IMR-90 (cell line): ENCODE results near the gene GPC6.

ENCODE experiments used
- CTCF ChIP-seq: conservative IDR thresholded peaks from 2 replicates; pipeline ENCODE4 v1.5.1; 2012; ENCODE audit warnings: mild to moderate bottlenecking, low read depth, low read length, improper control_type of control experiment
- POLR2A ChIP-seq: IDR thresholded peaks from 2 replicates; pipeline ENCODE4 v1.6.1; 2012; ENCODE audit warnings: mild to moderate bottlenecking, low read depth, low read length
- RAD21 ChIP-seq: IDR thresholded peaks from 2 replicates; pipeline ENCODE4 v1.6.1; 2012; ENCODE audit warnings: low read length, improper control_type of control experiment

GRCh38 chr13:93318534-93319254 is 92.1 kb downstream of the GPC6 start:
- TF ChIP-seq CTCF (no peak), RAD21 (no peak), POLR2A (no peak)
